H1 (cell line): ENCODE measurements around the gene WDR5.

Experiments
- BACH1 ChIP-seq: IDR thresholded peaks from 2 replicates; pipeline ENCODE4 v1.6.1; 2012; ENCODE audit warnings: low read length, improper control_type of control experiment
- CTCF ChIP-seq, 3 experiments: IDR thresholded peaks; 1 replicate in 2 of 3; 2 replicates in 1 of 3; pipeline versions ENCODE4 v1.5.1 to v1.6.1; 2011; ENCODE audit warnings: low read length in 3 of 3, mild to moderate bottlenecking in 3 of 3, inconsistent platforms in 2 of 3, low read depth in 1 of 3, moderate library complexity in 1 of 3; ENCODE audit not compliant: insufficient read depth in 1 of 3; ENCODE audit errors: control extremely low read depth in 1 of 3
- KDM5A ChIP-seq: fragments of 200-600 bp; IDR thresholded peaks from 2 replicates; pipeline ENCODE4 v1.7.1; 2012; ENCODE audit warnings: mild to moderate bottlenecking, low read length, inconsistent platforms, mixed read lengths
- MAX ChIP-seq: IDR thresholded peaks from 2 replicates; pipeline ENCODE4 v1.6.1; 2012; ENCODE audit warnings: inconsistent platforms
- NRF1 ChIP-seq: IDR thresholded peaks from 2 replicates; pipeline ENCODE4 v1.6.1; 2011; ENCODE audit warnings: mild to moderate bottlenecking, low read depth, low read length, improper control_type of control experiment
- PHF8 ChIP-seq: fragments of 200-600 bp; sonication (generic); conservative IDR thresholded peaks from 2 replicates; pipeline ENCODE4 v1.7.1; 2012; ENCODE audit warnings: low read depth, mild to moderate bottlenecking, inconsistent platforms, low read length, moderate library complexity
- POLR2A ChIP-seq, 2 experiments: IDR thresholded peaks; 1 replicate in 1 of 2; 2 replicates in 1 of 2; pipeline ENCODE4 v1.6.1; 2011; ENCODE audit warnings: low read depth in 2 of 2, low read length in 2 of 2, mild to moderate bottlenecking in 2 of 2; ENCODE audit errors: control extremely low read depth in 1 of 2
- SP1 ChIP-seq: IDR thresholded peaks from 2 replicates; pipeline ENCODE4 v1.6.1; 2011; ENCODE audit warnings: low read depth, low read length

GRCh38 chr9:134158242-134158641 lies 22.4 kb downstream of the WDR5 start:
- TF ChIP-seq CTCF (IDR thresholded peaks at IDR 0.05; ENCODE audit: control extremely low read depth in 1 of 3, insufficient read depth in 1 of 3, low read depth in 1 of 3, low read length in 3 of 3) (no peak), KDM5A (no peak), NRF1 (no peak), PHF8 (no peak), SP1 (no peak), MAX (no peak), POLR2A (IDR thresholded peaks at IDR 0.05; ENCODE audit: control extremely low read depth in 1 of 2, low read depth in 2 of 2, low read length in 2 of 2) (no peak), BACH1 (no peak)
